Bronchial epithelial cell (primary cell): Measurements from ENCODE around the gene TERT. TPM values are rescaled to one million over a fixed set of nuclear protein-coding genes. Genes with fewer than 3 reads are reported as not detected.

Experiments used
- DNase-seq: peaks from one replicate; pipeline ENCODE4 v3.0.0-alpha.2; 2010; ENCODE audit warnings: low read depth
- FAIRE-seq: peaks from 2 replicates; lab custom pipeline; 2011; peaks lifted over from hg19 to GRCh38; lab: Jason Lieb, UNC
- H3K27me3 ChIP-seq: 2 replicates; pipeline ENCODE4 v1.5.1; 2011; ENCODE audit warnings: low read length; ENCODE audit not compliant: control insufficient read depth, insufficient read depth
- H3K36me3 ChIP-seq: 2 replicates; pipeline ENCODE4 v1.5.1; 2011; ENCODE audit warnings: low read length; ENCODE audit not compliant: control insufficient read depth, insufficient read depth
- H3K4me3 ChIP-seq: 2 replicates; pipeline ENCODE4 v1.5.1; 2011; ENCODE audit warnings: mild to moderate bottlenecking, low read depth, low read length, control low read depth
- total RNA-seq: library from RNA; depleted of rRNA; stranded (reverse); fragments of >200 nt; gene quantifications from 2 replicates; pipeline ENCODE4 v1.2.1, GENCODE V29; 2014
- TF ChIP-seq, protein P1 (sequence below): IDR thresholded peaks from 2 replicates; pipeline ENCODE4 v1.5.1; 2011; ENCODE audit warnings: mild to moderate bottlenecking, moderate library complexity, low read length, control low read depth, inconsistent platforms; ENCODE audit not compliant: insufficient read depth, severe bottlenecking

The TERT gene
- total RNA-seq, 1 donor from 2014 or later, result not detected

DNA sequence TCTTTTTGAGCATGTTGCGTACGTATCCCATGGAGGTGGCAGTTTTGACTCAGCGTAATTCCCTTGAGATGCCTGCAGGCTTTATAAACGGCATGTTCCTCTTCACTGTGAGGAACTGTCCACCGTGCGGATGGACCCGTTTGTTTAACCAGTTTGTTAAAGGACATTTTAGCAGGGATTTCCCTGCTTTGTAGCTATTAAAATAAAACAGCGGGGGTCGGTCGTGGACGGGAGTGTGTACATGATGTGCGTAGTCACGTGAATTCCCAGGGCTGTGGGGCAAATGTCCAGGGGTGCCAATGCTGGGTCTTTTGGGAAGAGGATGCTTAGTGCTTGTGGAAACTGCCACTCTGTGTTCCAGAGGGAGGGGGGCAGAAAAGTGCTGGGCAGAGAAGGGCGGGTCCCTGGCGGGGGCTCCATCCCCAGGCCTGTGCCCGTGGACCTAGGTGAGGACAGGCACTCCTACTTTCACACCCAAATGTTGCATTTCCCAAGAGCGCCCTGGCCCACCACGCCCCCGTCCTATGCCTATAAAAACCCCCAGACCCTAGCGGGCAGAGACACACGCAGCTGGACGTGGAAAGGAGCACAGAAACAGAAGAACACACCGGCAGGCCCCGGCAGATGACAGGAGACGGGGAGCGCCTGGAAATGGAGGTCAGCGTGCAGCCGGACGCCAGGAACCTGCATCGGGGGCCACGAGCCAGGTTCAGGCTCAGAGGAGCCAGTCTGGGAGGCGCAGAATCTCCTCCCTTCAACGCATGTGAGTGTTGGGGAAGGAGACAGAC lies 4.0 kb upstream of the TERT start:
- TF ChIP-seq, protein P1, sequence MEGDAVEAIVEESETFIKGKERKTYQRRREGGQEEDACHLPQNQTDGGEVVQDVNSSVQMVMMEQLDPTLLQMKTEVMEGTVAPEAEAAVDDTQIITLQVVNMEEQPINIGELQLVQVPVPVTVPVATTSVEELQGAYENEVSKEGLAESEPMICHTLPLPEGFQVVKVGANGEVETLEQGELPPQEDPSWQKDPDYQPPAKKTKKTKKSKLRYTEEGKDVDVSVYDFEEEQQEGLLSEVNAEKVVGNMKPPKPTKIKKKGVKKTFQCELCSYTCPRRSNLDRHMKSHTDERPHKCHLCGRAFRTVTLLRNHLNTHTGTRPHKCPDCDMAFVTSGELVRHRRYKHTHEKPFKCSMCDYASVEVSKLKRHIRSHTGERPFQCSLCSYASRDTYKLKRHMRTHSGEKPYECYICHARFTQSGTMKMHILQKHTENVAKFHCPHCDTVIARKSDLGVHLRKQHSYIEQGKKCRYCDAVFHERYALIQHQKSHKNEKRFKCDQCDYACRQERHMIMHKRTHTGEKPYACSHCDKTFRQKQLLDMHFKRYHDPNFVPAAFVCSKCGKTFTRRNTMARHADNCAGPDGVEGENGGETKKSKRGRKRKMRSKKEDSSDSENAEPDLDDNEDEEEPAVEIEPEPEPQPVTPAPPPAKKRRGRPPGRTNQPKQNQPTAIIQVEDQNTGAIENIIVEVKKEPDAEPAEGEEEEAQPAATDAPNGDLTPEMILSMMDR, result no peak
- DNase-seq, result no peak
- no peaks in the 10 kb centered on the region for H3K36me3 ChIP-seq
- FAIRE-seq, result no peak
- H3K4me3 ChIP-seq, result no peak overlapping the region
- no peaks in the 10 kb centered on the region for H3K27me3 ChIP-seq

DNA sequence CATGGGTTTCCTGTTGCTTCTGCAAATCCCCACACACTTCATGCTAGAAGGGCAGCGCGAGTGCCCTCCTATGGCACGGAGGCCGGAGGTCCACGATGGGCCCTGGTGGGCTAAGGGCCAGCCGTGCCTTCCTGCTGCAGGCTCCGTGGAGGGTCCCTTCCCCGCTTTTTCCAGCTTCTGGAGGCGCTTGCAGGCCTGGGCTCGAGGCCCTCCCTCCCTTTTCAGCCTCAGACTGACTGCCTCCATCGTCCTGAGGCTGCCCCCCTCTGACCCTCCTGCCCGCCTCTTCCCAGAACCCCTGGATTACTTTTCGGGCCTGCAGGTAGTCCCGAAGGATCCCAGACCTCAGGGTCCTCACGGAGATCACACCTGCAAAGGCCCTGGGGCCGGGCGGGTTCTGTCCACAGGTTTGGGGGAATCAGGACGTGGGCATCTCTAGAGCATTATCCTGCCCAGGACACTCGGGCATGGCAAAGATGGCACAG lies 3.2 kb upstream of the TERT start:
- H3K36me3 ChIP-seq, result no peaks in the 10 kb centered on the region
- FAIRE-seq, result no peak
- TF ChIP-seq, protein P1, result no peak
- H3K4me3 ChIP-seq, result no peak overlapping the region
- DNase-seq, result no peak
- H3K27me3 ChIP-seq, result no peaks in the 10 kb centered on the region

DNA sequence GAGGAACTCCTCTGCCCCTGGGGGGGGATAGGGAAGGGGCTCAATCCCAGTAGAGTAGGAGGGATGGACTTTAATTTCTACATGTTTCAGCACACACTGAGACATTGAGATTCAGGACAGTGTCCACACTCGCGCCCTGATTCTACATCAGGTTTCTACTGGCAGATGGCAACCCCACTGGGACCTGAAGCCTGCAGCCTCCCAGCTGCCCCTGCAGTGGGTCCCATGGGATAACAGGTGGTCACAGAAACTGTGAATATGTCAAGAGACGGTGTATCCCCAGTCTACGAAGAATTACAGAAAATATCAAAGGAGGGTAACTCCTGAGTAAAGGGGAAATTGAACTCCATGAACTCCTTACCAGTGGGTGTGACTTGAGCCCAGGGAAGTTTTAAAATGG lies 2.4 kb upstream of the TERT start:
- TF ChIP-seq, protein P1, result no peak
- FAIRE-seq, result no peak
- H3K36me3 ChIP-seq, result no peaks in the 10 kb centered on the region
- no peak for DNase-seq
- no peaks in the 10 kb centered on the region for H3K27me3 ChIP-seq
- H3K4me3 ChIP-seq, result no peak overlapping the region

DNA sequence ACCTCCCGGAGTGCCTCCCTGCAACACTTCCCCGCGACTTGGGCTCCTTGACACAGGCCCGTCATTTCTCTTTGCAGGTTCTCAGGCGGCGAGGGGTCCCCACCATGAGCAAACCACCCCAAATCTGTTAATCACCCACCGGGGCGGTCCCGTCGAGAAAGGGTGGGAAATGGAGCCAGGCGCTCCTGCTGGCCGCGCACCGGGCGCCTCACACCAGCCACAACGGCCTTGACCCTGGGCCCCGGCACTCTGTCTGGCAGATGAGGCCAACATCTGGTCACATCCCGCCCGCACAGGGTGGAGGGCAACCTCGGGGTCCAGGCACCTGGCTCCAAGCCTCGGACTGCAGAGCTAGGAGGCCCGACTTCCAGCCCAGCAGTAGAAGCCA lies 776 bp upstream of the TERT start:
- TF ChIP-seq, protein P1, result no peak
- no peak overlapping the region for H3K4me3 ChIP-seq
- FAIRE-seq (no peak), DNase-seq (no peak)
- no peaks in the 10 kb centered on the region for H3K36me3 ChIP-seq
- no peaks in the 10 kb centered on the region for H3K27me3 ChIP-seq

DNA sequence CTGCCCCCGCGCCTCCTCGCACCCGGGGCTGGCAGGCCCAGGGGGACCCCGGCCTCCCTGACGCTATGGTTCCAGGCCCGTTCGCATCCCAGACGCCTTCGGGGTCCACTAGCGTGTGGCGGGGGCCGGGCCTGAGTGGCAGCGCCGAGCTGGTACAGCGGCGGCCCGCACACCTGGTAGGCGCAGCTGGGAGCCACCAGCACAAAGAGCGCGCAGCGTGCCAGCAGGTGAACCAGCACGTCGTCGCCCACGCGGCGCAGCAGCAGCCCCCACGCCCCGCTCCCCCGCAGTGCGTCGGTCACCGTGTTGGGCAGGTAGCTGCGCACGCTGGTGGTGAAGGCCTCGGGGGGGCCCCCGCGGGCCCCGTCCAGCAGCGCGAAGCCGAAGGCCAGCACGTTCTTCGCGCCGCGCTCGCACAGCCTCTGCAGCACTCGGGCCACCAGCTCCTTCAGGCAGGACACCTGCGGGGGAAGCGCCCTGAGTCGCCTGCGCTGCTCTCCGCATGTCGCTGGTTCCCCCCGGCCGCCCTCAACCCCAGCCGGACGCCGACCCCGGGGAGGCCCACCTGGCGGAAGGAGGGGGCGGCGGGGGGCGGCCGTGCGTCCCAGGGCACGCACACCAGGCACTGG lies 548 bp downstream of the TERT start:
- TF ChIP-seq, protein P1, result no peak
- no peak for FAIRE-seq
- Histone ChIP-seq H3K4me3 (no peak overlapping the region), H3K36me3 (no peaks in the 10 kb centered on the region), H3K27me3 (no peaks in the 10 kb centered on the region)
- no peak for DNase-seq
